Mesothelial cell of epicardium (in vitro differentiated cells): ENCODE measurements around the gene PTPN22. TPM values are rescaled to one million over a fixed set of nuclear protein-coding genes. Genes with fewer than 3 reads are reported as not detected.

Experiments used
- DNase-seq, 2 experiments: peaks; one replicate each; pipeline ENCODE4 v3.0.0; 2021; ENCODE audit warnings: low spot score in 2 of 2; ENCODE audit not compliant: unreplicated experiment in 2 of 2
- H3K27ac Mint-ChIP-seq: 2 replicates; pipeline ENCODE4 v1.8.0; 2021; ENCODE audit warnings: mixed read lengths
- H3K27me3 Mint-ChIP-seq: 2 replicates; pipeline ENCODE4 v1.8.0; 2021; ENCODE audit warnings: low read depth, mixed read lengths
- H3K36me3 Mint-ChIP-seq: 2 replicates; pipeline ENCODE4 v1.8.0; 2021; ENCODE audit warnings: mixed read lengths
- H3K4me1 Mint-ChIP-seq: 2 replicates; pipeline ENCODE4 v1.8.0; 2021; ENCODE audit warnings: mixed read lengths
- H3K4me3 Mint-ChIP-seq: 2 replicates; pipeline ENCODE4 v1.8.0; 2021; ENCODE audit warnings: mild to moderate bottlenecking, moderate library complexity, mixed read lengths
- H3K9me3 Mint-ChIP-seq: 2 replicates; pipeline ENCODE4 v1.8.0; 2021; ENCODE audit warnings: mixed read lengths
- CTCF ChIP-seq: fragments of 200-600 bp; sonication (generic); IDR thresholded peaks from one replicate; pipeline ENCODE4 v1.5.0; 2021; ENCODE audit warnings: antibody characterized with exemption; ENCODE audit not compliant: unreplicated experiment
- total RNA-seq: library from RNA; stranded (reverse); gene quantifications from 3 replicates; pipeline ENCODE4 v1.2.1, GENCODE V29; 2021

Gene PTPN22
- total RNA-seq, 1 donor from 2014 or later: not detected

GRCh38 chr1:113860891-113861290 lies 10.6 kb downstream of the PTPN22 start:
- TF ChIP-seq CTCF: no peak
- Mint-ChIP-seq H3K9me3 (no peaks in the 10 kb centered on the region), H3K4me1 (peaks cover 2% of the 10 kb centered on the region), H3K36me3 (no peaks in the 10 kb centered on the region), H3K27ac (no peak overlapping the region), H3K4me3 (no peak overlapping the region), H3K27me3 (no peaks in the 10 kb centered on the region)
- DNase-seq: no peak

- Mint-ChIP-seq H3K36me3 (no peaks in the 10 kb centered on the region), H3K27me3 (no peaks in the 10 kb centered on the region), H3K27ac (no peak overlapping the region), H3K9me3 (no peaks in the 10 kb centered on the region), H3K4me1 (peaks cover 2% of the 10 kb centered on the region), H3K4me3 (no peak overlapping the region)
- no peak for DNase-seq
- no peak for TF ChIP-seq CTCF
Observed at GRCh38 chr1:113859478-113860175, 11.9 kb downstream of the PTPN22 start.

GRCh38 chr1:113858982-113859381 lies 12.5 kb downstream of the PTPN22 start:
- no peak overlapping the region for H3K4me3 Mint-ChIP-seq

DNA sequence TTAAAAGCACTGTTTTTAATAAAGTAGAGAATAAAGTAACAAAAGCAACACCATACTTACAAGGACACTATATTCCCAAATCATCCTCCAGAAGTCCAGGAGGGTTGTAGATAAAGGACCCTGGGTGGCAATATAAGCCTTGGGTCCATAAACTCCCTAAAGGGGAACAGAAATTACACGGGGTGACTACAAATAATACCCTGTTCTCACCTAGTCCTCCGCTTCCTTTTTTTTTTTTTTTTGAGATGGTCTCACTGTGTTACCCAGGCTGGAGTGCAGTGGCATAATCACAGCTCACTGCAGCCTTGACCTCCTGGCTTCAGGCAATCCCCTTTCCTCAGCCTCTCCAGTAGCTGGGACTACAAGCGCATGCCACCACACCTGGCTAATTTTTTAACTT lies 13.1 kb downstream of the PTPN22 start:
- H3K4me3 Mint-ChIP-seq: no peak overlapping the region
- peaks cover 2% of the 10 kb centered on the region for H3K4me1 Mint-ChIP-seq
- no peaks in the 10 kb centered on the region for H3K36me3 Mint-ChIP-seq
- H3K27me3 Mint-ChIP-seq: no peaks in the 10 kb centered on the region
- no peaks in the 10 kb centered on the region for H3K9me3 Mint-ChIP-seq
- TF ChIP-seq CTCF: no peak
- DNase-seq: no peak
- no peak overlapping the region for H3K27ac Mint-ChIP-seq

More at GRCh38 chr1:113858982-113859381, 12.5 kb downstream of the PTPN22 start:
- no peaks in the 10 kb centered on the region for H3K36me3 Mint-ChIP-seq
- H3K27ac Mint-ChIP-seq: no peak overlapping the region
- no peaks in the 10 kb centered on the region for H3K9me3 Mint-ChIP-seq
- TF ChIP-seq CTCF: no peak
- H3K27me3 Mint-ChIP-seq: no peaks in the 10 kb centered on the region
- no peak for DNase-seq
- H3K4me1 Mint-ChIP-seq: peaks cover 2% of the 10 kb centered on the region

DNA sequence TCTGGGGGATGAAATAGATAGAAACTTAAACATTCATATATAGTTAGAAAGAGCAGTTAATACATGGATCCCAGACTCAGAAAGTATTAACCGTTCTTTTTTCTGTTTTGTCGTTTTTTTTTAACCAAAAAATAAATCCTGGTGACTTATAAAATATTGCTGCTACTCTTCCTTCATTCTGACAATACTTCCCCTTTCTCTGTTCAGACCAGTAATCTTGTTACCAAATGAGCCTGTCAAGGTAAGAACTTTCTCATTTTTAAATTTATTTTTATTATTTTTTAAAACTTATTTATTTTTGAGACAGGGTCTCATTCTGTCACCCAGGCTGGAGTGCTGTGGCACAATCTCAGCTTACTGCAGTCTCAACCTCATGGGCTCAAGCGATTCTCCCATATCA lies 13.7 kb downstream of the PTPN22 start:
- DNase-seq: no peak
- Mint-ChIP-seq H3K27me3 (no peaks in the 10 kb centered on the region), H3K27ac (no peak overlapping the region), H3K9me3 (no peaks in the 10 kb centered on the region), H3K4me1 (peaks cover 2% of the 10 kb centered on the region), H3K36me3 (no peaks in the 10 kb centered on the region), H3K4me3 (no peak overlapping the region)
- TF ChIP-seq CTCF: no peak
